Stomach (tissue), 4 donors: ENCODE results near the gene FHOD3.

Experiments
- POLR2A ChIP-seq, 4 donors: fragments of 450-650 bp; IDR thresholded peaks; one replicate each; pipeline ENCODE4 v1.6.1; 2016; ENCODE audit warnings: antibody characterized with exemption in 4 of 4, control low read depth in 2 of 4, mild to moderate bottlenecking in 1 of 4, moderate library complexity in 1 of 4
- POLR2AphosphoS5 ChIP-seq, 3 donors: sonication (generic); formaldehyde crosslinking; IDR thresholded peaks; one replicate each; pipeline ENCODE4 v1.6.1; 2016; ENCODE audit warnings: antibody characterized with exemption in 3 of 3
- TF ChIP-seq, protein P1 (sequence below), 7 experiments: fragments of 450-650 bp in 4 of 7; fragments of 200-600 bp in 3 of 7; sonication (generic) in 3 of 7; IDR thresholded peaks; one replicate each; pipeline ENCODE4 v1.5.1; 2016 to 2019; ENCODE audit warnings: antibody characterized with exemption in 7 of 7, control low read depth in 2 of 7, mild to moderate bottlenecking in 1 of 7

DNA sequence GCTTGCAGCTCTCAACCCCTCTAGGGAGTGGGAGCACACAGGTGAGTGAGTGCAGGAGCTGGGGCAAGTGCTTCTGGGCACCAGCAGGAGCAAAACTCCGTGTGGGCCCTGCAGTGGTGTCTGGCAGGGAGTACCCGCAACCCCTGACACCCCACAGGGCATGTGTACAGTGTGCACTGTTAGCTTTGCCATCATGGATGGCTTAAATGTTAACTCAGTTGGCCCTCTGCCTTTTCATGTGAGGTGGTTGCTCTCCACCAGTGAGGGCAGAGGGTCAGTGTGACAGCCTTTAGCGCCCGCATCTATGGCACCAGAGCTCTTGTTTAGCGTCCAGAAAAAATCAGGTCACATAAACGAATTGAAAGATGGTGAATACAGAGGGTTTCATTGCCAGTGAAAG lies 438.6 kb downstream of the FHOD3 start:
- TF ChIP-seq, protein P1, sequence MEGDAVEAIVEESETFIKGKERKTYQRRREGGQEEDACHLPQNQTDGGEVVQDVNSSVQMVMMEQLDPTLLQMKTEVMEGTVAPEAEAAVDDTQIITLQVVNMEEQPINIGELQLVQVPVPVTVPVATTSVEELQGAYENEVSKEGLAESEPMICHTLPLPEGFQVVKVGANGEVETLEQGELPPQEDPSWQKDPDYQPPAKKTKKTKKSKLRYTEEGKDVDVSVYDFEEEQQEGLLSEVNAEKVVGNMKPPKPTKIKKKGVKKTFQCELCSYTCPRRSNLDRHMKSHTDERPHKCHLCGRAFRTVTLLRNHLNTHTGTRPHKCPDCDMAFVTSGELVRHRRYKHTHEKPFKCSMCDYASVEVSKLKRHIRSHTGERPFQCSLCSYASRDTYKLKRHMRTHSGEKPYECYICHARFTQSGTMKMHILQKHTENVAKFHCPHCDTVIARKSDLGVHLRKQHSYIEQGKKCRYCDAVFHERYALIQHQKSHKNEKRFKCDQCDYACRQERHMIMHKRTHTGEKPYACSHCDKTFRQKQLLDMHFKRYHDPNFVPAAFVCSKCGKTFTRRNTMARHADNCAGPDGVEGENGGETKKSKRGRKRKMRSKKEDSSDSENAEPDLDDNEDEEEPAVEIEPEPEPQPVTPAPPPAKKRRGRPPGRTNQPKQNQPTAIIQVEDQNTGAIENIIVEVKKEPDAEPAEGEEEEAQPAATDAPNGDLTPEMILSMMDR (IDR thresholded peaks at IDR 0.05) = no peak
- TF ChIP-seq POLR2A (IDR thresholded peaks at IDR 0.05) = no peak
- no peak for TF ChIP-seq POLR2AphosphoS5 (IDR thresholded peaks at IDR 0.05)
